SK-N-SH treated with all-trans-retinoic acid at 6 μM for 48 hours (cell line): ENCODE data around the gene LRRC8A.
"Not testable (repeated sequence)": the region's sequence is repeated elsewhere in the genome, so short reads cannot be mapped to it uniquely, and the experiment has no call there.

Source experiments
- ARNTL ChIP-seq: fragments of 450-650 bp; formaldehyde crosslinking; IDR thresholded peaks from 2 replicates; pipeline ENCODE4 v1.5.0; 2020; ENCODE audit warnings: low read depth, mild to moderate bottlenecking, moderate library complexity, borderline replicate concordance
- CREB5 ChIP-seq: fragments of 250-450 bp; sonication (Bioruptor Pico); IDR thresholded peaks from 2 replicates; pipeline ENCODE4 v1.5.1; 2020; ENCODE audit warnings: low read depth, mild to moderate bottlenecking, moderate library complexity
- GLIS3 ChIP-seq: fragments of 250-450 bp; sonication (Bioruptor Pico); IDR thresholded peaks from 2 replicates; pipeline ENCODE4 v1.5.0; 2020; ENCODE audit warnings: mild to moderate bottlenecking, moderate library complexity
- ISL1 ChIP-seq: fragments of 250-450 bp; sonication (Bioruptor Pico); IDR thresholded peaks from 2 replicates; pipeline ENCODE4 v2.1.2; 2022; ENCODE audit warnings: mild to moderate bottlenecking, moderate library complexity
- TCF4 ChIP-seq: fragments of 250-450 bp; sonication (Bioruptor Pico); IDR thresholded peaks from 2 replicates; pipeline ENCODE4 v1.8.0; 2021; ENCODE audit warnings: mild to moderate bottlenecking, moderate library complexity, borderline replicate concordance
- TOX ChIP-seq: fragments of 250-450 bp; sonication (Bioruptor Pico); IDR thresholded peaks from 2 replicates; pipeline ENCODE4 v1.8.0; 2021; ENCODE audit warnings: mild to moderate bottlenecking, moderate library complexity, borderline replicate concordance
- ZFP30 ChIP-seq: fragments of 450-650 bp; formaldehyde crosslinking; IDR thresholded peaks from 2 replicates; pipeline ENCODE4 v1.5.0; 2022; ENCODE audit warnings: mild to moderate bottlenecking, moderate library complexity

- TF ChIP-seq ISL1 (CRISPR knock-in tag); CREB5 (CRISPR knock-in tag); ZFP30; ARNTL; TOX (CRISPR knock-in tag); GLIS3; TCF4 (CRISPR knock-in tag): not testable (repeated sequence)
Measured at GRCh38 chr9:128858476-128858875, 23.5 kb upstream of the LRRC8A start.
